ENCODE results near the gene SAMD4B.
"Not testable (repeated sequence)": the region's sequence is repeated elsewhere in the genome, so short reads cannot be mapped to it uniquely, and the experiment has no call there.

Gene SAMD4B

DNA sequence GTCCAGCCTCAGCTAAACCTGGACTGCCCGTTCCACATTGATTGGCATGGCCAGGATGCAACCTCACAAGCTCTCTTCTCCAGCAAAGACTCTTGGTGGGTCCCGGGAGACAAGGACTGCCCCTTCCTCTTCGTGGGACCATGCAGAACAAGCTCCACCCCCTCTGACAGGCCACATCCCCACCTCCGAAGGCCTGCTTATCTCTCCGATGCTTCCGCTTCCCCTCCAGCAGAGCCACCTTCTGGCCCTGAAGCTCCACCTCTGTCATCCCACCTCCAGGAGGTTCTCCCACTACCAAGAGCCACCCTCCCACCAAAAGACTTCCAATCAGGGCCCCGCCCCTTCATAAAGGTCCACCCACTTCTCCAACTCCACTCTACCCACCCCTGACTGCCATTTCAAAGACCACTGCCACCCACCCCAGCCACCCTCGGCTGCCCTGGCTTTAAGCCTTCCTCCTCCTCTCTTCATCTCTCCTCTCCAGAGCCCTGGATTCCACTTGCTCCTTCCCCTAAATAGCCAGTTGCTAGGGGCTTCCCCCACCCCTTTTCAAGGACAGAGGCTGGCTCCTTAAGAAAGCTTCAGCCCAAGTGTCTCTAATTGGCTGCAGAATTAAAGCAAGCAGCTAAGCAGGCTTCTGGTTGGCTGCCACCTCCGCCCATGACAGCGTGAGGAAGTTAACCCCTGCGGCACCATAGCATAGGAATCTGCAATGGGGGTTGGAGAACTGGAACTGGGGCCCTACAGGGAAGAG, 31.5 kb upstream of the SAMD4B start:
- DNase-seq, result peak in 41 of 56 donors; percentile 6 to 75 (median 46)

DNA sequence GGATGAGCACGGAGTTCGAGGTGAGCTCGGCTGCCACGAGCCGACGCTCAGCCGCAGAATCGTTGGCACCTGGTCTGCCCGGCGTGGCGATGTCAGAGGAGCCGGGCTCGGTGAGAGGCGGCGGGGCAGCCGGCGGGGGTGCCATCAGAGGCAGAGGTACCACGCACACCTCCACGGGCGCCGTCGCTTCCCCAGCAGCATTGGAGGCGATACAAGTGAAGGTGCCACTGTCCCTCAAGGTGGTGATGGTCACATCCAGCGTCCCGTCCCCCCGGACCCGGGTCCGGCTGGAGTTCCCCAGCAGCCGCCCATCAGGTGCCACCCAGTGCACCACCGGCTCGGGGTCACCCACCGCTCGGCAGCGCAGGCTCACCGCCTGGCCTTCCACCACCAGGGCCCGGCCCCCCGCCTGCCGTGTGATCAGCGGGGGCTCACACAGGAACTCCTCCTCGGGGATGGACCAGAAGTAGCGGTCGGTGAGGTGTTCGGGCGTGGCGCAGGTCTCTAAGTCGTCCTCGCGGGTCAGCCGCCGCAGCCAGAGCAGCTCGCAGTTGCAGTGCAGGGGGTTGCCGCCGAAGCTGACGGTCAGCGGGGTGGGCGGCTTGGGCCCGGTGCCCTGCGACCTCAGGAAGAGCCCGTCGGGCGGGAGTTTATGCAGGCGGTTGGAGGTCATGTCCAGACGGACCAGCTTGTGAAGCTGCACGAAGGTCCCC, 28.0 kb upstream of the SAMD4B start:
- no peak for DNase-seq

DNA sequence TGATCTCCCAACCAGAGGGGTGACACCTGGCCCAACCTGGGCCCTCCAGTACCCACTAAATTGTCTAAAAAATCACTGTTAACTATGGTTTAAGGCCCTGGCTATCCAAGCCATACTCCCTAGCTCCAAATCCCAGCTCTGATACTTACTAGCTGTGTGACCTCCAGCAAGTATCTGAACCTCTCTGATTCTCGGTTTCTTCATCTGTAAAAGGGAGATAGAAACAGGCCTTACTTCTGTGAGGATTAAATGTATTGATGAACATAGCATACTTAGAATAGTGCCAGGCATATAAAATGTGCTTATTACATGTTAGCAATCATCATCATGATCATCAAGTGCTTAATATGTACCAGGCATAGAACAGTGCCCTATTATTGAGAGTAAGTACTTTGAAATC, 26.3 kb upstream of the SAMD4B start:
- DNase-seq, result no peak

DNA sequence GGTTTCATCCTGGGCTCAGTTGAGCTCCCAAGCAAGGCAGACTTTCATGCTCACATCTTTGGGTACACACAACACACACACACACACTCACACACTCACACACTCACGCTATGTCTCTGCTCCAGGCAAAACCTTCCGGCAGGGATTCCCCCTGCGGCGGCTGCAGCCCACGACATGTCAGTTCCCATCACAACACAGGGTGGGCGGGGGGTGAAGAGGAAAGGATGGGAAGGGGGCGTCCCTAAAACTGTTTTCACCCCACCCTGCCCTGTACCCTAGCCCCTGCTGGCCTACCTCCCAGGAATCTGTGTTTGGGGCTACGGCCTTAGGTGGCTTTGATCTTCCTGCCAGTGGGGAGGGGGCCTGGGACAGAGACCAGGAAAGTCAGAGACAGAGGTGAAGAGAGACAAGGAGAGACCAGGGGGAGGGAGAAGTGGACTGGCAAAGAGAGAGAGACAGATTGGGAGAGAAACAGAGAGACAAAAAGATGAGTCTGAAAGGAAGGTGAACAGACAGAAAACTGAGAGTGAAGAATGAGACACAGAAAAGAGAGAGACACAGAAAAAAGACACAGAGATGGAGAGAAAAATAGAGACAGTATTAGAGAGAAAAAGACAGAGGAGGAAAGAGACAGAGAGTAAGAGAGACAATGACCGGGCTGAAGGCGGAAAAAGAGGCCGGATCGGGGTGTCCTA, 25.4 kb upstream of the SAMD4B start:
- DNase-seq, result no peak

DNA sequence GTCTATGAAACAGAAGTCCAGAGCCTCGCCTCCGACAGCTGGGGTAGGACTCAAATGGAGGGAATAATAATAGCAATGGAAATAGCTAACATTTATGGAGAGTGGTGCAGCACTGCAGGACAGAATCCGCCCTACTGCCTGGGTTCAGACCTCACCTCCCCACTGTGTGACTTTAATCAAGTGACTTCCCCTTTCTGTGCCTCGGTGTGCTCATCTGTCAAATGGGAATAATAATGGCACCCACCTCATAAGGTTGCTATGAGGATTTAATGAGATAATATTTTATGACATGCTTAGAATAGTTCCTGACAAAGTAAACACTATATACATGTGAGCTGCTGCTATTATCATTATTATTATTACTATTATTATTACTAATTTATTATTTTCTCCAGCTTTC, 24.7 kb upstream of the SAMD4B start:
- DNase-seq, result no peak

DNA sequence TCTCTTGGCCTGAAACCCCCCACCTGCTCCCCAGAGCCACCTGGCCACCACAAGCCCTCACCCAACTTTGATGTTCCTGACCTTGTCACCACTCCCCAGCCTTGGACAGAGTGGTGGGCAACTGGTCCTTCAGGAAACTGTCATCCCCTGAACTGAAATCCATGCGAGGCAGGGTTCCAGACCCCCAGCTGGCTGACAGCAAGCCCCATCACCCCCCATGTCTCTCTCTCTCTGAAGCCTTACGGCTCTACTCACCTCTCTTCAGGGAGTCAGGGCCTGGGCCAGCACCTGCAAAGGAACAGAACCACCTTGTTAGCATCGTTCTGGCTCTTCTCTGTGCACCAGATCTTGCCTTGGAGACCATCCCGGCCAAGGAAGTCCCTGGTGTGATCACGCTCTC, 24.1 kb upstream of the SAMD4B start:
- DNase-seq, result no peak

DNA sequence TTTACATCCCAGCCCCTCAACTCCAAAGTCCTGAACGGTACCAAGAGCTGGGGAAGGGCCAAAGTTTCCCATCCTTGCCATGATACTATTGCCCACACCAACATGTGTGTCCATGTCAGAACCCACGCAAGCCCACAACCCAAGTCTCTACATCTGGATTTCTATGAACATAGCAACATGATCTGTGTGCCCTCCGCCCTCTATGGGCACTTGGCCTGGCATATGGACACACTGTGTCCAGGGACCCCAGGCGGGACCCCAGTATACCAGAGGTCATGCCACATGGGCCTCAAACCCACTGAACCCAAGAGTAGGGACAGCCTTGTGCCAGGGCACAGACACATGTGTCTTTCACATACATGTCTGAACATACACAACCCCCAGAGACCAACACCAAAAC, 23.5 kb upstream of the SAMD4B start:
- DNase-seq, result no peak

DNA sequence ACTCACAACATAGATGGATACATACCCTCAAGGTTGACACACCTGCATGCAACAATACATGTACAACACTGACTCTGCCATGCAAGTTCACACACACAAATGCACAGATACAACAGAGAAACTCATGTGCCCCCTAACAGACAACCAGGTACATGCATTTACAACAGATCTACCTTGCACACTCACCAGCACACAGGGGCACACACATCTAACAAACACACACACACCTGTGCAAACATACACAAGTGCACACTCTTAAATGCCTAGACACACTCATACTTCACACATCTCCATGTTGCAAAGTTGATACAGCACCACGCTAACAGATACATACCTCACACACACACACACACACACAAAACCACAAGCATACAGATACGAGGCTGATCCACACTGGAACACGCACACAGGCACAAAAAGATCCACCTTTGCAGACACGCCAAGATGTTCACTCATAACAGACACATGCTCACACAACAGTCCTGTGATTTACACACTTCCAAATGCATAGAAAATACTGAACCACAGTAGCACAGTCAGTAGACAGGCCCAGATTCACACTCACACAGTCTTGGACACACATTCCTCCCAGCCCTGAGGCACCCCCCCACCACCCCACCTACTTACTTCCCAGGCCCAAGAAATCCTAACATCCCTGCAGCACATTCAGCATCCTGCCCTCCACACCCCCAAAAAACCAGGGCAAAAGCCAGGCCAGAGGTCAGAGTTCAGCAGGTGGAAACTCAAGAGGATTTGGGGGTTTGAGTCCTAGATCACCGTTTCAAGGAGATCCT, 22.9 kb upstream of the SAMD4B start:
- peak in 1 of 56 donors; percentile 3 for DNase-seq

DNA sequence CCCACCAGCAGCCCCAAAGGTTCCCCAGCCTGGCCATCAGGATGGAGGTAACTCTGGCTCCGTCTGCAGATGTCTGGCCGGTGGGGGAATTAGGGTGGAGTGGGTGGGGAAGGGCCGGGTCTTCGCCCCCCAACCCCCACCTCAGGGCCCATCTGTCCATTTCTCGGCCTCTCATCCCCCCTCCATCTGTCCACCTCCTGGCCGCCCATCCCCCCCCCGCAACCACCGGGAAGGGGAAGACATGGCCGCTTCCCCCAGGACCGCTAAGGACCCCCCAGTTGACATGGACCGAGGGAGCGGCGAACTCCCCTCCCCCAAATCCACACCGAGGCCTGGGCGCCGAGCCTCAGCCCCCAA, 22.4 kb upstream of the SAMD4B start:
- peak in 2 of 56 donors; percentile 29 to 30 for DNase-seq

DNA sequence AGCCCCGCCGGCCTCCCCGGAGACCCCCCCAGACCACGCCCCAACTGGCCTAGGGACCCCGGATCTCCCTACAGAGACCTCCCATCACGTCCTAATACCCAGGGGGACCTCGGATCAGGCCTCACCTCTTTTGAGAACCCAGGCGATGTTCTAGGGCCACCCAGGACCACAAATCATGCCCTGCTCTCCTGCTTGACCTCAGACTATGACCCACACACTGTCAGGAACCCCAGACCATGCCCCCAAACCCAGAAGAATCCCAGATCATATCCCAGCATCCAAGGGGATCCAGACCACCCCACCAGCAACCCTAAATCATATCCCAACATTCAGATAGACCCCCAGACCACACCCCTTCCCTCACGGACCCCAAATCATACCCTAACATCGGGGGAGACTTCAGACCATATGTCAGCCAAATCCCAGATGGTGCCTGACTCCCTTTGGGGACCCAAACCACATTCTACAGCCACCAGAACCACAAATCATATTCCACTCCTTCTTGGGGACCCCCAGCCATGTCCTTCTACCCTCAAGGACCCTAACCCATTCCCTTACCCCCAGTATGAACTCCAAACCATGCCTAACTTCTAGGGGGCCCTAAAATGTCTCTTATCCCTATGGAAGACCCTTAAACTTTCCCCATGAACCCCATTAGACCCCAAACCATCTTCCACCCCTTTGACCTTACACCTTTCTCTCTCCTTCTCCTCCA, 20.9 kb upstream of the SAMD4B start:
- DNase-seq, result no peak

DNA sequence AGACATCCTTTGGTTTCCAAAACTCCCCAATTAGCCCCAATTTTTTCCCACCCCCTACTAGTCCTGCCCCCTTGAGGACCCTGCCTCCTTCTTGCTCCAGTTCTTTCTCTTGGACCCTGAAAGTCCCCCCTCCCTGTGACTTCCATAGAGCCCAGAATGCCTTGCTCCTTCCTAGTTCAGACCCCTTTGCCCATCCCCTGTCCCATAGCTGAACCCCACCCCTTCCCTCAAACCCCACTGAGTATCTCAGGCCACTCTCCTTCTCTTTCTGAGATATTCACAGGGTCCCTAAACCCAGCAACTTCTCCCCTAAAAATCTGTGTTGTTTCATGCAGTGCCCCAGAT, 20.4 kb upstream of the SAMD4B start:
- no peak for DNase-seq

DNA sequence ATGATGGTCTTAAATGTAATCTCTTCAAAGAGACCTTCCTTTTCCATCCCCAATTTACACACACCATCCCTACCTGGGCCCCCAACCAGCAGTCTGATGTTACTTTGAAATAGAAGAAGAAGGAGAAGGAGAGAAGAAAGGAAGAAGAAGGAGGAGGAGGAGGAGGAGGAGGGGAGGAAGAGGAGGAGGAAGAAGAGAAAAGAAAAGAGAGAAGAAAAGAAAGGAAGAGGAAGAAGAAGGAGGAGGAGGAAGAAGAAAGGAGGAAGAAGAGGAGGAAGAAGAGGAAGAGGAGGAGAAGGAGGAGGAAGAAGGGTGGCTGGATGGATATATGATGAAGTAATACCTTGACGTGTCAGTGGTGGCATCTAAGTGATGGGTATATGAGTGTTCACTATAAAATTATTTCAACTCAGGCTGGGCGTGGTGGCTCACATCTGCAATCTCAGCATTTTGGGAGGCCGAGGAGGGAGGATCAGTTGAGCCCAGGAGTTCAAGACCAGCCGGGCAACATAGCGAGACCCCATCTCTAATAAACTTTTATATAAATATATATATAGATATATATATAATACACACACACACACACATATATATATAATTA, 17.9 kb upstream of the SAMD4B start:
- DNase-seq, result no peak

DNA sequence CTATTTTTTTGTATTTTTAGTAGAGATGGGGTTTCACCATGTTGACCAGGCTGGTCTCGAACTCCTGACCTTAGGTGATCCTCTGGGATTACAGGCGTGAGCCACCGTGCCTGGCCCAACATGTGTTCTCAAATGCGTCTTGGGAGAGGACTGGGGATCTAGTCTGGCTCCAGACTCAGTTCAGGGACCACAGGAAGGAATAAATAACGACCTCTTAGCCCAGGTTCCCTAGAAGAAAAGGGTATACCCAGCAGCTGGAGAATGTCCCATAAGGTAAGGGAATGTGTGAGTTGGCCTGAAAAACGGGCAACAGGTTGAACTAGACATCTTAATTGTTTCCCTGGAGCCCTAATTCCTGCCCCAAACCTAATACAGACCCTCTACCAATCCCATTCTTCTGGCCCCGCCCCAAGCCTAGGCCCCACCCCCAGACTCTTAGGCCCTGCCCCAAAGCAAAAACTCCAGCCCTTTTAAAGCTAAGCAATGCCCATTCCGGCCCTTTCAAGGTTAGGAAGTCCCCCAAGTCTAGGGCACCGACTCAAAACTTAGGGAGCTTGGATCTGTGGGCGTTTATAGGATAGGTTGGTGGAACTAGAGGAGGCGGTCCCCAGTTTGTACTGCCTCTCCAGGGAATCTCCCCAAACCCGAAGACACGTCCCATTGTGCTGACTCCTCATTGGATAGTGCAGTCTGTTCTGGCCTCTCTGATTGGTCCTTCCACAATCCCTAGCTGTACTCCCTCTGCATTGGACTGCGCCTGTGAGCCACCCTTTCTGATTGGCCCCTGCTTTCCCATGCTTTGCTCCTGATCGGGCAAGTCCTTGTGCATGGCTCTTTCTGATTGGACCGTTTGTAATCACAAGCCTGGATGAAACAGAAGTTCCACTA, 16.2 kb upstream of the SAMD4B start:
- DNase-seq, result no peak

DNA sequence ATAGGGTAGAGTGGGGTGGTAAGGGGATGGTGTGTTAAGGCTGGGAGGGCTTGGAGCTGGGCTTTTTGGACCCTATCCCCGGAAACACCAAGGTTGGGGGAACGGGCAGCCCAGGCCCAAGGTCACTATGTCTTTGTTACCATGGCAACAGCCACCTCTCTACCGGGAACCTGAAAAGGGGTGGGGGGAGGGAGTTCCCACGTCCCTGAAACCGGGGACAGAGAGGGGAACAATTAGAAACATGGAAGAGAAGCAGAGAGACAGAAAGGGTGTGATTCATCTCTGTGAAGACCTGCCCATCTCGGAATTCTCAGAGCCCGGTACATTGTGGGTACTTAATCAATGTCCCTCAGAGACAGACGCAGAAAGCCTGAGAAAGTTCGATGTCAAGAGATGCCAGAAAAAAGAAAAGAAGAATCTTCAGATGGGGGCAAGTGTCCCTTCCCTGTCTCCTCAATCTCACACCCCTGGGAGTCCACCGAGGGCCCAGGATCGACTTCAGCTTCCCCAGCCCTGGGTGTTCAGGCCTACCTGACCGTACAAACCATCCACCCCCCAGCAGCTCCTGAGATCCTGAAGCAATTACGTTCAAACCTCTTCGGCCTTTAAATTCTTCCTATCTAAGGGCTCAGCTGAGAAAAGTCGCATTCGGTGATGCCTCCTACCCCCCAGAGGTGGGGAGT, 14.7 kb upstream of the SAMD4B start:
- DNase-seq, result no peak

DNA sequence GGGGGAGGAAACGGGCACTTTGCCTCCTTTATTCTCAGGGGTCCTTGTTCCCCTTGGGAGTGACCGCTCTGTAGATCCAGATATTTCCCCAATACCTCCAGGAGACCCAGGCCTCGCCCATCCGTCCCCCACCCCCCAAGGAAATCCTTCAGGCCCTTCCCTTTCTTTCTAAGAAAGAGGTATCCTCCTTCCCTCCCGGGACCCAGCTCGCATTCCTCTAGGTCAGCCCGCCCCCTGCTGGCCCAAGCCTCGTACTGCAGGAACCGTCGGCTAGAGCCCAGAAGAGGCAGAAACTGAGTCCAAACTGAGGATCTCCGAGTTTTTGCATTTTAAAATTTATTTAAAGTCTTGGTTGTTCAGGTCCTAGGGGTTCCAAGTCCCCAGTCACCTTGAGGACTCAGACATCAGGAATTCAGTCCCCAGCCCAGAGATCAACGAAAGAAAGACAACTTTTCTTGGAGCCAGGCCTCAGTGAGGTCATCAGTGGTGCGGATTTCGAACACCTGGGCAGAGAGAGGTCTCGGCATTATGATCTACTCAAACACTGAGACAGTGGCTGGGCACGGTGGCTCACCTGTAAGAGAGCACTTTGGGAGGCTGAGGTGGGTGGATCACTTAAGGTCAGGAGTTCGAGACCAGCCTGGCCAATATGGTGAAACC, 14.0 kb upstream of the SAMD4B start:
- peak in 53 of 56 donors; percentile 12 to 93 (median 67) for DNase-seq

DNA sequence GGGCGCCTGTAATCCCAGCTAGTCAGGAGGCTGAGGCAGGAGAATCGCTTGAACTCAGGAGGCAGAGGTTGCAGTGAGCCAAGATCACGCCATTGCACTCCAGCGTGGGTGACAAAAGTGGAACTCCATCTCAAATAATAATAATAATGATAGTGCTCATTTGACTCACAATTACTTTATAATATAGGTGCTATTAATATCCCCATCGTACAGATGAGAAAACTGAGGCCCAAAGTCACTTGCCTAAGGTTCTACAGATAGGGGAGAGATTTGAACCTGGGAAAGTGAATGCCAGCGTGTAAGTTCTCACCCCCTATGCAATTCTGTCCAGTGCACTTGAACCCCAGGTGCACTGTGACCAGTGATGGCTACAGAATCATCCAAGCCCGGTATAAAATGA, 12.3 kb upstream of the SAMD4B start:
- DNase-seq, result no peak

DNA sequence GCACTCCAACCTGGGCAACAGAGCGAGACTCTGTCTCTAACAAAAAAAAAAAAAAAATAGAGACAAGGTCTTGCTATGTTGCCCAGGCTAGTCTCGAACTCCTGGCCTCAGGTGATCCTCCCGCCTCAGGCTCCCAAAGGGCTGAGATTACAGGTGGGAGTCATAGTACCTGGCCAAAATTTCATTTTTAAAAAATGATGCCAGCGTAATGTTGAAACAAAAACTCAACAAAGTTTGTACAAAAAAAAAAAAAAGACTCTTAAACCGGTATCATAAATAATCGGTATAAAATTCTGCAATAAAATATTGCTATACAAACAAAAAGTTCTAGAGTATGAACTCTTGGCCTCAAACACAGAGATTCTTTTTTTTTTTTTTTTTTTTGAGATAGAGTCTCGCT, 9.9 kb upstream of the SAMD4B start:
- DNase-seq, result no peak

DNA sequence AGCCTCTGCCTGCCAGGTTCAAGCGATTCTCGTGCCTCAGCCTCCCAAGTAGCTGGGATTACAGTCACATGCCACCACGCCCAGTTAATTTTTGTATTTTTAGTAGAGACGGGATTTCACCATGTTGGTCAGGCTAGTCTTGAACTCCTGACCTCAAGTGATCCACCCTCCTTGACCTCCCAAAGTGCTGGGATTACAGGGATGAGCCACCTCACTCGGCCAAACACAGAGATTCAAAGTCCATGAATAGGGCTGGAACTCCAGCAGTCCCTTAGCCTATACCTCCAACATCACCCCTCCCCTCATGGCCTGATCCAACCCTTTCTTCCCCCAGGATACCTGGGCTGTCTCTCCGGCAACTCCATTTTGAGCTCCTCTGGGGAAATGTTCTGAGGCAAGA, 9.5 kb upstream of the SAMD4B start:
- not testable (repeated sequence) for DNase-seq

DNA sequence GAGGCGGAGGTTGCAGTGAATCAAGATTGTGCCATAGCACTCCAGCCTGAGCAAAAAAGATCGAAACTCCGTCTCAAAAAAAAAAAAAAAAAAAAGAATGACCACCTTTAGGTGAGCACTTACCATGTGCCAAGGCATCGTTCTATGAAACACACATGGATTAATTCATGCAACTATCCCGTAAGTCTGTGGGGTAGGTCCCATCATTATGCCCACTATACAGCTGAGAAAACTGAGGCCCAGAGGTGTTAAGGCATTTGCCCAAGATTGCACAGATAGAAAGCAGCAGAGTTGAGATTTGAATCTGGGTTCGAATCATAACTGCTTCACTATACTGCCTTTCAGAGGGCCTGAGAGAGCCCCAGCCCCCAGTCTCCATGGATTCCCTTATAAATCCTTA, 8.7 kb upstream of the SAMD4B start:
- DNase-seq, result no peak
